Measurements from ENCODE around the gene NCEH1.

DNA sequence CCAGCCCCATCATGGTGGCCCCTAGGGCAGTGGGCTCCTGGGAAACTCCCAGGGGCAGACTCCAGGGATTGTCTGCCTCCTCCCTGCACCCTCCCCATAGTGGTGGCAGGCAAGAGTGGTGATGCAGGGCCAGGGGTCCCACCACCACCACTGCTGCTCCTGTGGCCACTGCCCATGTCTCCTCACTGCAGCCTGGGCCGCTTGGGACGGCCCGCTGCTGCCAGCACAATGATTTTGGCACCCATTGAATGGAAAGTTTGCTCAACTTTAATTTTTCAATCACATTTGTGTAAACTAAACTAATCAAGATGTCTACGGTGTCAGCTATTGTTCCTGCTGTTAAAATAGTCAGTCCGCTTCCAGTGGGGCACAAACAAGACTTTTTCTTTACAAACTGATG, 95.6 kb downstream of the NCEH1 start:
- no peak for TF ChIP-seq GATA3 (IDR thresholded peaks at IDR 0.05; ENCODE audit: low read depth, low read length)
- TF ChIP-seq GATA2 (IDR thresholded peaks at IDR 0.05; ENCODE audit: low read depth, low read length), result no peak

All from SH-SY5Y (cell line).